Hepatocyte (in vitro differentiated cells): ENCODE measurements around the gene ZFYVE28. TPM values are rescaled to one million over a fixed set of nuclear protein-coding genes. Genes with fewer than 3 reads are reported as not detected.

Experiments
- DNase-seq: peaks from one replicate; pipeline ENCODE4 v3.0.0-alpha.2; 2016; ENCODE audit warnings: low spot score
- H2AFZ ChIP-seq: fragments of 200-600 bp; sonication (generic); 2 replicates; pipeline ENCODE4 v1.6.0; 2016; ENCODE audit warnings: antibody characterized with exemption, mild to moderate bottlenecking
- H3K27ac ChIP-seq: fragments of 200-600 bp; sonication (generic); 2 replicates; pipeline ENCODE4 v1.5.1; 2016; ENCODE audit warnings: mild to moderate bottlenecking
- H3K27me3 ChIP-seq: fragments of 200-600 bp; sonication (generic); 2 replicates; pipeline ENCODE4 v1.6.1; 2016
- H3K36me3 ChIP-seq: fragments of 200-600 bp; sonication (generic); replicated peaks from 2 replicates; pipeline ENCODE4 v1.5.1; 2016; ENCODE audit warnings: low read depth; ENCODE audit not compliant: insufficient read depth
- H3K4me1 ChIP-seq: fragments of 200-600 bp; sonication (generic); 2 replicates; pipeline ENCODE4 v1.5.1; 2016; ENCODE audit warnings: mild to moderate bottlenecking, moderate library complexity; ENCODE audit not compliant: insufficient read depth
- H3K4me2 ChIP-seq: fragments of 200-600 bp; sonication (generic); 2 replicates; pipeline ENCODE4 v1.6.0; 2016
- H3K4me3 ChIP-seq: fragments of 200-600 bp; sonication (generic); 2 replicates; pipeline ENCODE4 v1.5.1; 2016; ENCODE audit warnings: mild to moderate bottlenecking
- H3K79me2 ChIP-seq: fragments of 200-600 bp; sonication (generic); 2 replicates; pipeline ENCODE4 v1.6.0; 2017; ENCODE audit warnings: mild to moderate bottlenecking
- H3K9me2 ChIP-seq: fragments of 200-600 bp; sonication (generic); replicated peaks from 2 replicates; pipeline ENCODE4 v1.6.0; 2017; ENCODE audit warnings: mild to moderate bottlenecking; ENCODE audit not compliant: insufficient read depth
- H3K9me3 ChIP-seq: fragments of 200-600 bp; sonication (generic); 2 replicates; pipeline ENCODE4 v1.5.1; 2016; ENCODE audit warnings: low read depth, mild to moderate bottlenecking
- H4K20me1 ChIP-seq: fragments of 200-600 bp; sonication (generic); 2 replicates; pipeline ENCODE4 v1.6.0; 2016; ENCODE audit warnings: mild to moderate bottlenecking; ENCODE audit not compliant: insufficient read depth, poor library complexity, severe bottlenecking
- CTCF ChIP-seq: fragments of 200-600 bp; sonication (generic); IDR thresholded peaks from 2 replicates; pipeline ENCODE4 v1.5.1; 2016; ENCODE audit warnings: antibody characterized with exemption, mild to moderate bottlenecking; ENCODE audit not compliant: poor library complexity
- EZH2 ChIP-seq: fragments of 200-600 bp; sonication (generic); IDR thresholded peaks from 2 replicates; pipeline ENCODE4 v1.6.1; 2016; ENCODE audit warnings: antibody characterized with exemption, mild to moderate bottlenecking, borderline replicate concordance
- EZH2phosphoT487 ChIP-seq: fragments of 200-600 bp; sonication (generic); IDR thresholded peaks from one replicate; pipeline ENCODE4 v1.6.1; 2018; ENCODE audit warnings: antibody characterized with exemption, mild to moderate bottlenecking, low read depth, moderate library complexity; ENCODE audit not compliant: unreplicated experiment, severe bottlenecking
- WGBS: methylation state at CpG from one replicate; pipeline ENCODE4 v1.1.6; 2016; ENCODE audit warnings: low lambda C conversion rate; ENCODE audit errors: missing lambda C conversion rate; 5-methylcytosine and 5-hydroxymethylcytosine counted together
- polyA plus RNA-seq: library from polyadenylated mRNA; unstranded; fragments of >200 nt; fragmentation: Nextera tagmentation; extraction: Ambion mirVana; gene quantifications from 2 replicates; pipeline ENCODE4 v1.2.1, GENCODE V29; 2016
- total RNA-seq: library from RNA; depleted of rRNA; stranded (reverse); fragments of >200 nt; gene quantifications from 2 replicates; pipeline ENCODE4 v1.2.3, GENCODE V29; 2014

ZFYVE28 gene
- total and polyA plus RNA-seq, 2 experiments from 2014 or later = 2.2 to 3.4 TPM

DNA sequence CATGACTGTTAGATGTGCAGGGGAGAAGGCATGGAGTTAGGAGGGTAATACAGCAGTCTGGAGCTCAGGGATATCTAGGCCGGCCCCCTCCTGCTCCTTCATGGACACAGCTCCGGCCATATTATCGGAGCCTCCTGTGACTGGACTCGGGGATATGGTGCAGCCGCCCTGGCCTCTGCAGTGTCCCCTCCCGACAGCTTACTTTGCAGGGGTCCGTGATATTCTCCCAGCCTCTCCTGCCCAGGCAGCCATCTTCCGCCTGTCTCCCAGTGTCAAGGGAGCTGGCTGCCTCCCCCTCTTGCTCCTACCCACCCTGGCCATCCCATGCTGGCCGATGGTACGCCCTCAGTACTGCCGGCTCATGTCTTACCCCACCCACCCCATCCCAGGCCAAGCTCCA is 30.6 kb upstream of the ZFYVE28 start:
- no peak overlapping the region for H3K4me2 ChIP-seq
- no peaks in the 10 kb centered on the region for H3K4me1 ChIP-seq
- no peaks in the 10 kb centered on the region for H4K20me1 ChIP-seq
- 92% methylated on average over 11 of the region's 11 CpGs for WGBS
- H3K79me2 ChIP-seq = no peaks in the 10 kb centered on the region
- no peaks in the 10 kb centered on the region for H3K36me3 ChIP-seq
- no peak overlapping the region for H3K27ac ChIP-seq
- no peak for TF ChIP-seq CTCF
- TF ChIP-seq EZH2 = no peak
- no peak for TF ChIP-seq EZH2phosphoT487
- no peaks in the 10 kb centered on the region for H3K27me3 ChIP-seq
- no peak for DNase-seq
- H2AFZ ChIP-seq = no peak overlapping the region
- no peaks in the 10 kb centered on the region for H3K9me2 ChIP-seq
- no peak overlapping the region for H3K4me3 ChIP-seq
- no peaks in the 10 kb centered on the region for H3K9me3 ChIP-seq

GRCh38 chr4:2448589-2448988 is 30.1 kb upstream of the ZFYVE28 start:
- no peak overlapping the region for H2AFZ ChIP-seq
- no peaks in the 10 kb centered on the region for H3K9me2 ChIP-seq
- no peaks in the 10 kb centered on the region for H4K20me1 ChIP-seq
- H3K4me1 ChIP-seq = no peaks in the 10 kb centered on the region
- 94% methylated on average over 7 of the region's 7 CpGs for WGBS
- no peaks in the 10 kb centered on the region for H3K27me3 ChIP-seq
- TF ChIP-seq CTCF (no peak), EZH2phosphoT487 (no peak), EZH2 (no peak)
- no peak overlapping the region for H3K4me2 ChIP-seq
- no peaks in the 10 kb centered on the region for H3K36me3 ChIP-seq
- no peak for DNase-seq
- H3K79me2 ChIP-seq = no peaks in the 10 kb centered on the region
- H3K9me3 ChIP-seq = no peaks in the 10 kb centered on the region
- H3K4me3 ChIP-seq = no peak overlapping the region
- H3K27ac ChIP-seq = no peak overlapping the region

- Histone ChIP-seq H2AFZ (no peak overlapping the region), H4K20me1 (no peaks in the 10 kb centered on the region), H3K36me3 (no peaks in the 10 kb centered on the region), H3K9me2 (no peaks in the 10 kb centered on the region), H3K27me3 (no peaks in the 10 kb centered on the region), H3K9me3 (no peaks in the 10 kb centered on the region), H3K4me1 (no peaks in the 10 kb centered on the region), H3K27ac (no peak overlapping the region), H3K4me3 (no peak overlapping the region), H3K4me2 (no peak overlapping the region), H3K79me2 (no peaks in the 10 kb centered on the region)
- DNase-seq = no peak
- WGBS = 92% methylated on average over 3 of the region's 3 CpGs
- TF ChIP-seq EZH2phosphoT487 (no peak), CTCF (no peak), EZH2 (no peak)
These were observed 28.5 kb upstream of the ZFYVE28 start for GRCh38 chr4:2446656-2447564.
